ENCODE measurements around the gene CYB5R2. TPM values are rescaled to one million over a fixed set of nuclear protein-coding genes. Genes with fewer than 3 reads are reported as not detected.

Gene CYB5R2
- polyA plus RNA-seq, 3 donors = 0.52 to 3.7 (median 1.4) TPM

DNA sequence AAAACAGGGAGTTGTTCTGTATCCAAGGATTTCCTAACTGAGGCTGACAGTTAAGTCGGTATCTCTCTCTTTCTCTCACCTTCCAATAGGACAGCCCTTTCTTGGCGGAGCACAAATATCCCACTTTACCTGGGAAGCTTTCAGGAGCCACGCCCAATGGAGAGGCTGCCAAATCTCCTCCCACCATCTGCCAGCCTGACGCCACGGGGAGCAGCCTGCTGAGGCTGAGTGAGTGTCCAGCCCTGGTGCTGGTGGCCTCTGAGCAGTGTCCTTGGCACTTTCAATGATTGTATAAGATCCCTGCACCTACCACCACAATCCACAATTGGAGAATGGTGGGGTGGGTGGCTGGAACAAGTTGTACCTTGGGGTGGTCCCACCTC, 33.7 kb downstream of the CYB5R2 start:
- TF ChIP-seq, protein P1, sequence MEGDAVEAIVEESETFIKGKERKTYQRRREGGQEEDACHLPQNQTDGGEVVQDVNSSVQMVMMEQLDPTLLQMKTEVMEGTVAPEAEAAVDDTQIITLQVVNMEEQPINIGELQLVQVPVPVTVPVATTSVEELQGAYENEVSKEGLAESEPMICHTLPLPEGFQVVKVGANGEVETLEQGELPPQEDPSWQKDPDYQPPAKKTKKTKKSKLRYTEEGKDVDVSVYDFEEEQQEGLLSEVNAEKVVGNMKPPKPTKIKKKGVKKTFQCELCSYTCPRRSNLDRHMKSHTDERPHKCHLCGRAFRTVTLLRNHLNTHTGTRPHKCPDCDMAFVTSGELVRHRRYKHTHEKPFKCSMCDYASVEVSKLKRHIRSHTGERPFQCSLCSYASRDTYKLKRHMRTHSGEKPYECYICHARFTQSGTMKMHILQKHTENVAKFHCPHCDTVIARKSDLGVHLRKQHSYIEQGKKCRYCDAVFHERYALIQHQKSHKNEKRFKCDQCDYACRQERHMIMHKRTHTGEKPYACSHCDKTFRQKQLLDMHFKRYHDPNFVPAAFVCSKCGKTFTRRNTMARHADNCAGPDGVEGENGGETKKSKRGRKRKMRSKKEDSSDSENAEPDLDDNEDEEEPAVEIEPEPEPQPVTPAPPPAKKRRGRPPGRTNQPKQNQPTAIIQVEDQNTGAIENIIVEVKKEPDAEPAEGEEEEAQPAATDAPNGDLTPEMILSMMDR (IDR thresholded peaks at IDR 0.05) = no peak
- Histone ChIP-seq H3K36me3 (replicated peaks in 1 of 2; ENCODE audit: control insufficient read depth in 1 of 2, insufficient read depth in 2 of 2, low read length in 2 of 2) (peaks cover 90 to 100% of the 10 kb centered on the region in 2 donors), H3K4me1 (ENCODE audit: control insufficient read depth in 1 of 2, insufficient read depth in 2 of 2, low read length in 2 of 2) (no peaks in the 10 kb centered on the region), H2AFZ (ENCODE audit: insufficient read depth, low read depth, low read length, poor library complexity, severe bottlenecking) (no peak overlapping the region), H3K9ac (ENCODE audit: insufficient read depth, low read length, poor library complexity, severe bottlenecking) (no peak overlapping the region), H3K4me2 (replicated peaks; ENCODE audit: extremely low read depth, low read length, poor library complexity, severe bottlenecking) (no peak overlapping the region), H3K4me3 (replicated peaks in 1 of 3; ENCODE audit: low read depth in 2 of 3, low read length in 3 of 3) (no peak overlapping the region), H3K27ac (ENCODE audit: low read depth in 1 of 2, low read length in 2 of 2) (no peak overlapping the region), H4K20me1 (ENCODE audit: insufficient read depth, low read length) (no peaks in the 10 kb centered on the region), H3K9me3 (replicated peaks in 1 of 2; ENCODE audit: control insufficient read depth in 1 of 2, insufficient read depth in 1 of 2, low read length in 2 of 2) (no peaks in the 10 kb centered on the region), H3K27me3 (ENCODE audit: control insufficient read depth in 2 of 2, insufficient read depth in 2 of 2, low read length in 2 of 2) (no peaks in the 10 kb centered on the region), H3K79me2 (ENCODE audit: insufficient read depth, low read length) (no peaks in the 10 kb centered on the region)
- Mint-ChIP-seq H3K36me3 (peaks cover 95 to 96% of the 10 kb centered on the region in 2 donors), H3K9me3 (peaks cover 0 to under 1% (median 0%) of the 10 kb centered on the region in 7 donors), H3K27ac (peak overlapping the region in 1 of 7 donors; percentile 11), H3K4me1 (peaks cover 4% of the 10 kb centered on the region), H3K4me3 (no peak overlapping the region), H3K27me3 (ENCODE audit: low read depth in 3 of 3) (peaks cover 0 to 5% (median 4%) of the 10 kb centered on the region in 3 donors)
- WGBS (ENCODE audit: insufficient coverage) = 100% methylated on average over 1 of the region's 5 CpGs
- no peak for DNase-seq
- intact Hi-C loops (cut with micrococcal nuclease) = no loop called here

DNA sequence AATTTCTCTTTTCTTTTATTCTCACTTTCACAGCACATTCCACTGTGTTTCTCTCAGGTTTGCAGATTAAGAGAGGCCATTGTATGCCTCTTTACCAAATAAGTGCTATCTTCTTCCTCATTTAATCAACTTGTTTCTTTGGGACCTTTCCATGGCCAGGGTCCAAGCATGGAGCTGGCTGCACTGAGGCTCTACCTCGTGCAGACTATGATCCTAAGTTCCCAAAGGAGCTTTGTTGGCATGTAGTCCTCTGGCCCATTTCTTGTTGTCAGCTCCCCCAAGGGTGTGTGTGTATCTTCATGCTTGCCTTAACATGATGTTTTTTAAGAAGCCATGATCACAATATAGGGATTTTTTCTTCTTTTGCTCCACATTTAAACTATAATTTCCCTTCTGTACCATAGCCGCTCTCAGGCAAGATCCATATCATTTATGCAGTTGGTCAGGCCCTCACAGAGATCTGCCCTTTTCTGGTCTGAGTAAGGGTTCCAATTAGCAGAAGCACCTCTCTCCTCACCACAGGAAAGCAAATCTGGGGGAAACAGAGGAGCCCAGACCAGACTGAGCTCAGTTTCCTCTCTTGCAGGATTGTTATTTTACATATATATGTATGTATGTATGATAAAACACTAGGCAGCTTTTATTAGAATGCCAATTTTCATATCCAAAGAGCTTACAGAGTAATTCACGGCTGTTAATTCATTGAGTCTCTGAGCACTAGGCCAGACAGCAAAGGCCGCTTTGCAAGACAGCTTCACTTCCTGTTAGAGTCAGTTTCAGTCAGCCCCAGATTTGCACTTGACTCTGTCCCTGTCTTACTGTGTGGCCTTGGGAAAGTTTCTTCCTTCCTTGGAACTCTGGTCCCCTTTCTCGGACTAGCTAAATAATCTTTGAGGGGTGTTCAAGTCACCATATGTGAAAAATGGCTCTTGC, 34.3 kb downstream of the CYB5R2 start:
- Histone ChIP-seq H3K27ac (ENCODE audit: low read depth in 1 of 2, low read length in 2 of 2) (no peak overlapping the region), H3K36me3 (replicated peaks in 1 of 2; ENCODE audit: control insufficient read depth in 1 of 2, insufficient read depth in 2 of 2, low read length in 2 of 2) (peaks cover 91 to 100% of the 10 kb centered on the region in 2 donors), H3K4me3 (replicated peaks in 1 of 3; ENCODE audit: low read depth in 2 of 3, low read length in 3 of 3) (no peak overlapping the region), H3K4me1 (ENCODE audit: control insufficient read depth in 1 of 2, insufficient read depth in 2 of 2, low read length in 2 of 2) (no peaks in the 10 kb centered on the region), H3K9ac (ENCODE audit: insufficient read depth, low read length, poor library complexity, severe bottlenecking) (no peak overlapping the region), H3K9me3 (replicated peaks in 1 of 2; ENCODE audit: control insufficient read depth in 1 of 2, insufficient read depth in 1 of 2, low read length in 2 of 2) (no peaks in the 10 kb centered on the region), H2AFZ (ENCODE audit: insufficient read depth, low read depth, low read length, poor library complexity, severe bottlenecking) (no peak overlapping the region), H3K79me2 (ENCODE audit: insufficient read depth, low read length) (no peaks in the 10 kb centered on the region), H3K27me3 (ENCODE audit: control insufficient read depth in 2 of 2, insufficient read depth in 2 of 2, low read length in 2 of 2) (no peaks in the 10 kb centered on the region), H3K4me2 (replicated peaks; ENCODE audit: extremely low read depth, low read length, poor library complexity, severe bottlenecking) (no peak overlapping the region), H4K20me1 (ENCODE audit: insufficient read depth, low read length) (no peaks in the 10 kb centered on the region)
- H3K36me3 Mint-ChIP-seq = peaks cover 96 to 97% of the 10 kb centered on the region in 2 donors
- TF ChIP-seq, protein P1 (IDR thresholded peaks at IDR 0.05) = no peak
- intact Hi-C loops (cut with micrococcal nuclease) = no loop called here
- WGBS (ENCODE audit: insufficient coverage) = 66% methylated on average over 3 of the region's 5 CpGs
- H3K9me3 Mint-ChIP-seq = peaks cover 0 to 2% (median 0%) of the 10 kb centered on the region in 7 donors
- DNase-seq = no peak
- H3K4me3 Mint-ChIP-seq = no peak overlapping the region
- peak overlapping the region in 1 of 7 donors; percentile 16 for H3K27ac Mint-ChIP-seq
- H3K4me1 Mint-ChIP-seq = peaks cover 5% of the 10 kb centered on the region
- peaks cover 0 to 5% (median 4%) of the 10 kb centered on the region in 3 donors for H3K27me3 Mint-ChIP-seq (ENCODE audit: low read depth in 3 of 3)

Data from CD14-positive monocyte (primary cell).